K562 (cell line): Measurements from ENCODE around the gene SMOC2. TPM values are rescaled to one million over a fixed set of nuclear protein-coding genes. Genes with fewer than 3 reads are reported as not detected.

Experiments
- ATAC-seq: fragments of 200-7000 bp; cut with Tn5 transposase; 3 replicates; pipeline ENCODE4 v1.9.1; 2020; ENCODE audit warnings: moderate library complexity
- BruUV-seq: library from RNA; stranded (reverse); fragments of 400-500 nt; replicated peaks from 2 replicates; lab custom pipeline; 2021; lab: Mats Ljungman, UMichigan
- CTCF ChIA-PET: fragments of 300-600 bp; formaldehyde crosslinking; extraction: SDS; loops from one replicate; lab custom pipeline; 2021; ENCODE audit warnings: low intra/inter-chr PET ratio; lab: Yijun Ruan, JAX
- POLR2A ChIA-PET: fragments of 300-600, 350-650 bp; sonication (Branson Sonifier 250); formaldehyde crosslinking; extraction: SDS; loops from one replicate; lab custom pipeline; 2021; ENCODE audit warnings: antibody characterized with exemption, inconsistent platforms; lab: Yijun Ruan, JAX
- DNase-seq, 4 experiments: peaks; one replicate each; pipeline versions ENCODE4 v3.0.0 to v3.0.0-alpha.2; 2011 to 2018; ENCODE audit warnings: low spot score in 3 of 4, mixed read lengths in 3 of 4; ENCODE audit errors: extremely low read depth in 1 of 4
- FAIRE-seq: peaks from 2 replicates; lab custom pipeline; 2011; peaks lifted over from hg19 to GRCh38; lab: Jason Lieb, UNC
- H2AFZ ChIP-seq: 2 replicates; pipeline ENCODE4 v1.6.0; 2011; ENCODE audit warnings: low read depth, low read length, control low read depth, inconsistent platforms
- H3K27ac ChIP-seq: fragments of 200-600 bp; 3 replicates; pipeline ENCODE4 v1.8.0; 2011; ENCODE audit warnings: low read depth, mild to moderate bottlenecking, control low read depth, inconsistent platforms, low read length, moderate library complexity, mixed read lengths; ENCODE audit errors: extremely low read depth
- H3K27me3 ChIP-seq, 2 experiments: fragments of 300-600 bp in 1 of 2; 2 replicates in 1 of 2; 3 replicates in 1 of 2; pipeline versions ENCODE4 v1.6.0 to v1.8.0; 2011; ENCODE audit warnings: inconsistent platforms in 2 of 2, low read length in 2 of 2, mild to moderate bottlenecking in 1 of 2, mixed read lengths in 1 of 2, moderate library complexity in 1 of 2; ENCODE audit not compliant: control insufficient read depth in 2 of 2, insufficient read depth in 2 of 2
- H3K36me3 ChIP-seq: fragments of 300-600 bp; 3 replicates; pipeline ENCODE4 v1.8.0; 2011; ENCODE audit warnings: mild to moderate bottlenecking, low read length, inconsistent platforms; ENCODE audit not compliant: control insufficient read depth, insufficient read depth
- H3K4me1 ChIP-seq, 2 experiments: fragments of 200-600 bp in 1 of 2; replicated peaks in 1 of 2; 2 replicates in 1 of 2; 3 replicates in 1 of 2; pipeline versions ENCODE4 v1.5.1 to v1.8.0; 2011; ENCODE audit warnings: inconsistent platforms in 2 of 2, low read length in 2 of 2, mild to moderate bottlenecking in 1 of 2, mixed read lengths in 1 of 2, moderate library complexity in 1 of 2; ENCODE audit not compliant: control insufficient read depth in 2 of 2, insufficient read depth in 2 of 2
- H3K4me2 ChIP-seq: 2 replicates; pipeline ENCODE4 v1.6.1; 2011; ENCODE audit warnings: low read length, control low read depth, inconsistent platforms, mixed read lengths; ENCODE audit not compliant: insufficient read depth
- H3K4me3 ChIP-seq: fragments of 200-600 bp; sonication (generic), shearing (Covaris generic); 2 replicates; pipeline ENCODE4 v1.5.1; 2016; ENCODE audit warnings: control low read depth, inconsistent platforms
- H3K79me2 ChIP-seq: fragments of 200-600 bp; 3 replicates; pipeline ENCODE4 v1.8.0; 2011; ENCODE audit warnings: low read length, inconsistent platforms; ENCODE audit not compliant: control insufficient read depth, insufficient read depth
- H3K9ac ChIP-seq, 2 experiments: 2 replicates each; pipeline versions ENCODE4 v1.6.0 to v1.6.1; 2011; ENCODE audit warnings: low read depth in 2 of 2, low read length in 2 of 2, control low read depth in 1 of 2, inconsistent platforms in 1 of 2, mild to moderate bottlenecking in 1 of 2, mixed read lengths in 1 of 2; ENCODE audit not compliant: insufficient read depth in 1 of 2
- H3K9me1 ChIP-seq: one replicate; pipeline ENCODE4 v1.6.0; 2011; ENCODE audit warnings: inconsistent platforms, mild to moderate bottlenecking, low read length, moderate library complexity; ENCODE audit not compliant: control insufficient read depth, insufficient read depth
- H3K9me3 ChIP-seq: replicated peaks from 2 replicates; pipeline ENCODE4 v1.5.1; 2011; ENCODE audit warnings: low read depth, low read length, inconsistent platforms; ENCODE audit not compliant: control insufficient read depth, insufficient read depth
- H4K20me1 ChIP-seq: replicated peaks from 2 replicates; pipeline ENCODE4 v1.6.1; 2011; ENCODE audit warnings: low read length, inconsistent platforms, mixed read lengths; ENCODE audit not compliant: control insufficient read depth, insufficient read depth
- BRF2 ChIP-seq: IDR thresholded peaks from 3 replicates; pipeline ENCODE4 v1.6.1; 2011; ENCODE audit warnings: borderline replicate concordance, mild to moderate bottlenecking; ENCODE audit not compliant: insufficient read length, insufficient read depth
- CREB1 ChIP-seq, 2 experiments: sonication (generic) in 1 of 2; formaldehyde crosslinking in 1 of 2; IDR thresholded peaks; 2 replicates each; pipeline versions ENCODE4 v1.6.1 to v1.8.0; 2012 to 2022; ENCODE audit warnings: inconsistent platforms in 1 of 2, mild to moderate bottlenecking in 1 of 2, missing genetic modification reagents in 1 of 2, moderate library complexity in 1 of 2
- E2F6 ChIP-seq, 2 experiments: IDR thresholded peaks; 2 replicates each; pipeline ENCODE4 v1.6.1; 2011; ENCODE audit warnings: borderline replicate concordance in 1 of 2, control low read depth in 1 of 2, low read depth in 1 of 2, low read length in 1 of 2, mild to moderate bottlenecking in 1 of 2, mixed read lengths in 1 of 2, moderate library complexity in 1 of 2; ENCODE audit not compliant: insufficient read depth in 1 of 2, insufficient read length in 1 of 2, poor library complexity in 1 of 2, severe bottlenecking in 1 of 2; ENCODE audit errors: extremely low read depth in 1 of 2
- EP400 ChIP-seq: fragments of 450-650 bp; IDR thresholded peaks from 2 replicates; pipeline ENCODE4 v1.6.1; 2017; ENCODE audit warnings: antibody characterized with exemption, mild to moderate bottlenecking, moderate library complexity
- HIVEP1 ChIP-seq: fragments of 250-450 bp; sonication (Bioruptor Pico); IDR thresholded peaks from 2 replicates; pipeline ENCODE4 v1.4.0; 2020; ENCODE audit warnings: mild to moderate bottlenecking
- NCOA4 ChIP-seq: fragments of 450-650 bp; IDR thresholded peaks from 2 replicates; pipeline ENCODE4 v1.6.1; 2018; ENCODE audit warnings: mild to moderate bottlenecking; ENCODE audit not compliant: partially characterized antibody
- PHF21A ChIP-seq: fragments of 450-650 bp; IDR thresholded peaks from 2 replicates; pipeline ENCODE4 v1.6.1; 2017; ENCODE audit warnings: low read depth, borderline replicate concordance
- SNIP1 ChIP-seq: fragments of 450-650 bp; IDR thresholded peaks from 2 replicates; pipeline ENCODE4 v1.7.1; 2017; ENCODE audit warnings: low read depth, mild to moderate bottlenecking
- TAL1 ChIP-seq: fragments of 450-650 bp; IDR thresholded peaks from 2 replicates; pipeline ENCODE4 v1.6.1; 2016; ENCODE audit warnings: mild to moderate bottlenecking
- ZFP91 ChIP-seq: sonication (generic); formaldehyde crosslinking; IDR thresholded peaks from 2 replicates; pipeline ENCODE4 v1.8.0; 2022; ENCODE audit warnings: mild to moderate bottlenecking, missing genetic modification reagents
- ZFPM2 ChIP-seq: fragments of 250-450 bp; sonication (Bioruptor Pico); IDR thresholded peaks from 2 replicates; pipeline ENCODE4 v1.5.1; 2022; ENCODE audit warnings: mild to moderate bottlenecking
- ZNF785 ChIP-seq: fragments of 250-450 bp; sonication (Bioruptor Pico); IDR thresholded peaks from 2 replicates; pipeline ENCODE4 v1.4.0; 2020; ENCODE audit warnings: mild to moderate bottlenecking
- WGBS: fragments of 100-300 bp; shearing (Covaris generic); methylation state at CpG from one replicate; pipeline ENCODE4 v1.1.6; 2016; ENCODE audit warnings: low coverage, mixed read lengths; ENCODE audit not compliant: insufficient coverage; ENCODE audit errors: missing lambda C conversion rate; 5-methylcytosine and 5-hydroxymethylcytosine counted together
- in situ Hi-C: fragments of 300-500 bp; cut with MboI; formaldehyde crosslinking; loops from 4 replicates; pipeline ENCODE4 v1.15.0; 2018; ENCODE audit warnings: inconsistent platforms, mixed read lengths
- intact Hi-C: fragments of 100-400 bp; cut with micrococcal nuclease; formaldehyde crosslinking; loops from 2 replicates; pipeline ENCODE4 v1.14.2; 2022
- polyA plus RNA-seq, 8 experiments: library from polyadenylated mRNA; depleted of rRNA in 4 of 8; stranded (reverse) in 5 of 8; unstranded in 3 of 8; fragments of >200 nt; fragmentation: Nextera tagmentation in 2 of 8; fragmentation: Illumina TruSeq in 1 of 8; extraction: Ambion mirVana in 2 of 8; extraction: Trizol in 1 of 8; gene quantifications; 2 replicates each; pipeline versions ENCODE4 v1.2.1 to v1.2.3, GENCODE V29; 2011 to 2014; ENCODE audit warnings: inconsistent platforms in 1 of 8, missing spikeins in 1 of 8
- total RNA-seq, 7 experiments: library from RNA; depleted of rRNA in 6 of 7; stranded (reverse); fragments of >200 nt in 6 of 7; fragmentation: Illumina TruSeq in 2 of 7; extraction: Trizol in 2 of 7; gene quantifications; 2 replicates each; pipeline versions ENCODE4 v1.2.1 to v1.2.3, GENCODE V29; 2011 to 2021; ENCODE audit warnings: low replicate concordance in 1 of 7

The SMOC2 gene
- total and polyA plus RNA-seq, 9 of the 15 experiments (the other 6 are each of a cell fraction or from before 2014, with no cell fraction given) = 0.45 to 2.3 (median 1.1) TPM

- POLR2A ChIA-PET = interaction anchor here (0.8 kb wide), 1 partner anchor 42 kb away, joined by 3 read pairs; no protein-coding TSS in a partner anchor
- Histone ChIP-seq H3K36me3 (no peaks in the 10 kb centered on the region), H3K4me1 (no peaks in the 10 kb centered on the region; a peak in 1 of 5 replicates), H3K27me3 (peaks cover 5 to 53% of the 10 kb centered on the region in 2 experiments; a peak in 3 of 5 replicates), H3K9ac (no peak overlapping the region), H3K27ac (no peak overlapping the region), H4K20me1 (no peaks in the 10 kb centered on the region; the same call in 1 of the 2 replicates), H2AFZ (no peak overlapping the region), H3K79me2 (no peaks in the 10 kb centered on the region), H3K9me3 (no peaks in the 10 kb centered on the region), H3K4me3 (no peak overlapping the region), H3K4me2 (no peak overlapping the region), H3K9me1 (no peaks in the 10 kb centered on the region)
- no peak for TF ChIP-seq CREB1 (IDR thresholded peaks at IDR 0.05)
- TF ChIP-seq CREB1 (CRISPR knock-in tag; IDR thresholded peaks at IDR 0.05) = no peak
- TF ChIP-seq BRF2 = no peak
- no peak for TF ChIP-seq TAL1
- TF ChIP-seq PHF21A = no peak
- TF ChIP-seq ZFP91 (CRISPR knock-in tag) = no peak
- TF ChIP-seq EP400 = no peak
- no peak for TF ChIP-seq E2F6 (IDR thresholded peaks at IDR 0.05; ENCODE audit: borderline replicate concordance in 1 of 2, extremely low read depth in 1 of 2, insufficient read depth in 1 of 2, insufficient read length in 1 of 2, low read depth in 1 of 2, low read length in 1 of 2, poor library complexity in 1 of 2, severe bottlenecking in 1 of 2)
- no peak for TF ChIP-seq SNIP1
- no peak for TF ChIP-seq NCOA4
- TF ChIP-seq HIVEP1 = no peak
- TF ChIP-seq ZNF785 (CRISPR knock-in tag) = no peak
- no peak for TF ChIP-seq ZFPM2 (CRISPR knock-in tag)
- ATAC-seq (no peak), FAIRE-seq (no peak), DNase-seq (no peak)
- WGBS = 14% methylated on average over 9 of the region's 9 CpGs
- BruUV-seq = no TSS peak
- CTCF ChIA-PET = no interaction called here
- in situ Hi-C loops (no loop called here), intact Hi-C loops (no loop called here)
These were observed 136.5 kb downstream of the SMOC2 start for GRCh38 chr6:168577496-168577895.
